ENCODE measurements around the gene SETD1B. TPM values are rescaled to one million over a fixed set of nuclear protein-coding genes. Genes with fewer than 3 reads are reported as not detected.

The SETD1B gene
- total and polyA plus RNA-seq, 2 of the 4 experiments (the other 2 are of a cell fraction), result 0.90 to 5.1 TPM

- TF ChIP-seq RFX5 (IDR thresholded peaks at IDR 0.05; ENCODE audit: low read depth, low read length), result no peak
Measured at GRCh38 chr12:121765573-121765972, 38.2 kb upstream of the SETD1B start (continued).

GRCh38 chr12:121766290-121767039 lies 37.3 kb upstream of the SETD1B start:
- Histone ChIP-seq H4K91ac (ENCODE audit: insufficient read depth, low read depth, low read length) (peak overlapping the region; percentile 70), H3K9me1 (ENCODE audit: insufficient read depth, low read length) (peaks cover 25% of the 10 kb centered on the region), H3K4me1 (ENCODE audit: control insufficient read depth, insufficient read depth, low read length) (peaks cover 30% of the 10 kb centered on the region), H2BK5ac (ENCODE audit: low read depth, low read length, poor library complexity, severe bottlenecking) (no peak overlapping the region), H2AFZ (replicated peaks; ENCODE audit: low read length, poor library complexity) (peak overlapping the region; percentile 60), H3K4ac (ENCODE audit: low read depth, low read length) (peak overlapping the region; percentile 51), H2BK15ac (ENCODE audit: low read depth, low read length) (no peak overlapping the region; the same call in 2 of the 3 replicates), H3K9me3 (ENCODE audit: control insufficient read depth, insufficient read depth, low read length) (no peaks in the 10 kb centered on the region), H3K9ac (ENCODE audit: low read depth, low read length) (no peak overlapping the region), H2AK5ac (ENCODE audit: low read depth, low read length) (peak overlapping the region; percentile 77), H4K8ac (ENCODE audit: low read depth in 2 of 2, low read length in 2 of 2) (peak overlapping the region in 1 of 2 experiments; percentile 62; a peak in 2 of 4 replicates), H3K4me3 (ENCODE audit: insufficient read depth, low read depth, low read length) (no peak overlapping the region), H2BK20ac (ENCODE audit: low read depth, low read length) (no peak overlapping the region), H3K18ac (ENCODE audit: low read depth, low read length) (no peak overlapping the region), H3K36me3 (ENCODE audit: control insufficient read depth, insufficient read depth, low read length) (peaks cover 2% of the 10 kb centered on the region; the same call in 1 of the 2 replicates), H3K23ac (ENCODE audit: low read depth, low read length) (no peak overlapping the region; the same call in 1 of the 2 replicates), H3K56ac (ENCODE audit: extremely low read depth, insufficient read depth, low read length) (no peak overlapping the region), H4K5ac (ENCODE audit: low read depth, low read length) (no peak overlapping the region), H2BK120ac (ENCODE audit: low read depth, low read length) (peak overlapping the region; percentile 60), H3K4me2 (ENCODE audit: low read depth, low read length) (no peak overlapping the region), H3K27ac (ENCODE audit: insufficient read depth, low read length) (no peak overlapping the region), H2AK9ac (replicated peaks; ENCODE audit: low read depth, low read length, poor library complexity) (peak overlapping the region; percentile 87), H3K79me1 (ENCODE audit: low read depth in 1 of 2, low read length in 2 of 2) (peaks cover 0 to 23% of the 10 kb centered on the region in 2 experiments; a peak in 2 of 4 replicates), H3K14ac (replicated peaks; ENCODE audit: low read depth, low read length) (peak overlapping the region; percentile 14; the same call in 1 of the 2 replicates), H3K27me3 (ENCODE audit: control insufficient read depth, insufficient read depth, low read length) (no peaks in the 10 kb centered on the region), H4K20me1 (ENCODE audit: insufficient read depth, low read length) (no peaks in the 10 kb centered on the region; the same call in none of the 2 replicates)
- in situ Hi-C loops (cut with MboI; ENCODE audit: low sequenced_read_pairs) (no loop called here), intact Hi-C loops (cut with micrococcal nuclease) (loop anchor here (5.0 kb wide), 1 partner anchor 54 kb away; the partner anchor contains the start of gene TMEM120B), dilution Hi-C loops (cut with HindIII; ENCODE audit: low sequenced_read_pairs, unreplicated experiment) (no loop called here)
- ChIA-PET CTCF (no interaction called here), POLR2A (ENCODE audit: unreplicated experiment) (no interaction called here)
- DNase-seq, result peak; percentile 10
- WGBS, 2 experiments (ENCODE audit: extremely low coverage in 2 of 2, insufficient read length in 1 of 2), result no CpG with 5 or more reads among the region's 5 CpGs
- TF ChIP-seq USF2 (IDR thresholded peaks at IDR 0.05; ENCODE audit: low read depth, low read length) (peak; percentile 67), BHLHE40 (IDR thresholded peaks at IDR 0.05; ENCODE audit: low read depth, low read length) (no peak), RFX5 (IDR thresholded peaks at IDR 0.05; ENCODE audit: low read depth, low read length) (0 out of 2 replicates have a peak, but pooled peaks have one; percentile 20)
- no peak for ATAC-seq (ENCODE audit: low read depth)
- BruUV-seq (replicated peaks), result no TSS peak

All from IMR-90 (cell line).